SHP77 (cell line): ENCODE results near the gene MEF2D.
A peak's percentile ranks its signal among the peaks of the same experiment; 100 is the strongest.

Experiments
- DNase-seq, 2 experiments: peaks; one replicate each; lab custom pipeline; 2025; lab: John Stamatoyannopoulos, UW

MEF2D gene

DNA sequence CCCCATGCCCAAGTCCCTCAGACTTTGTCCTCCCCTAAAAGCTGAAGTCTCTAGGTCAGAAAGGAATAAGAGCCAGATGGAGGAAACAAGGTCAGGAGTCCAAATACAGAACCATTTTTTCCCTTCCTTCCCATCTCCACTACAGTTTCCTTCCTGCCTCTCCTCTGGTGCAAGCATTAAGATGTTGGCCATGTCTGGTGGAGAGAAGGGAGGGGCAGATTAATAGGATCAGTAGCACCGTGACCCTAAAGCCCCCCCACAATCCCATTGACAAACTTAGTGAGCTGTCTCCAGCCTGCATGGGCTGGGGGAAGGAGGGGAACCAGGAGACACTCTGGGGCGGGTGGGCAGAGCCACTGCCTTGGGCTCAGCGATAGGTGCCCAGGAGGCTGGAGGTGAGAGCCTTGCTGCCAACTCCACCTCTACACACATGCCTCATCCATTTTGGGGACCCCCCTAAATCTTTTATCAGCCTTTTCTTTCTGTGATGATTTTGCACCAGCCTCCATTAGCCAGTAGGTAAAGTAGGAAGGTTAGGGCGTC, 71.8 kb downstream of the MEF2D start:
- no peak for DNase-seq

DNA sequence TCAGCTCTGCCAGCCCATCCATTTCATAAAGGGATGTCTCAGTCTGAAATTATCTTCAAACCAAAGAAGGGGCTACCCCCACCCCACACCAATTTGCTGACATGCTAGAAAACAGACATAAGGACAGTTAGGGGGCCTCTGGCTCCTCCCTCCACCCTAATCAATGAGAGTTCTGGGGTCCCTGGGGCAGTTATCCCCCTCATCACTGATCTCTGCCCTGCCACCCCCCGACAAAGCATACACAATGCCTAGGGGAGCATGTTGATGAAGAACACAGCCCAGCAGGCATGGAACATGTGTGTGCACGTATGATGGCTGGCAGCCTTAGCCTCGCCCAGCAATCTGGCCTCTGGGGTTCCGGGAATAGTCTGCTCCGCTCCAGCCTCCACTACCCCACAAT, 72.6 kb downstream of the MEF2D start:
- no peak for DNase-seq

DNA sequence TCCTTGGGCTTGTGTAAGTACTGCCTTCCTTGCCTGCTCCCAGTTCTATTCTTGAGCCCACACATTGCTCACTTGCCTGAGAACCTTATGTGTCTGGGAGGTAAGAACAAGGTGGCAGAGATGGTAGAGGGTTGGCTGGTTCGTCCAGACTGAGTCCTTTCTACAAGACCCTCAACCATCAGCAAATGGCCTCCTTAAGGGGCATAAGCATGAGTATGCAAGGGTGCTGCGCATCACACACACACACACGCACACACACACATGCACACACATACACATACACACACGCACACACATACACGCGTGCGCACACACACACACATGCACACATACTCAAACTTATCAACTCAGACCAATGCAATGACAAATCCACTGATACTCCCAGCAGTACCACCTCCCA, 74.6 kb downstream of the MEF2D start:
- DNase-seq = no peak

DNA sequence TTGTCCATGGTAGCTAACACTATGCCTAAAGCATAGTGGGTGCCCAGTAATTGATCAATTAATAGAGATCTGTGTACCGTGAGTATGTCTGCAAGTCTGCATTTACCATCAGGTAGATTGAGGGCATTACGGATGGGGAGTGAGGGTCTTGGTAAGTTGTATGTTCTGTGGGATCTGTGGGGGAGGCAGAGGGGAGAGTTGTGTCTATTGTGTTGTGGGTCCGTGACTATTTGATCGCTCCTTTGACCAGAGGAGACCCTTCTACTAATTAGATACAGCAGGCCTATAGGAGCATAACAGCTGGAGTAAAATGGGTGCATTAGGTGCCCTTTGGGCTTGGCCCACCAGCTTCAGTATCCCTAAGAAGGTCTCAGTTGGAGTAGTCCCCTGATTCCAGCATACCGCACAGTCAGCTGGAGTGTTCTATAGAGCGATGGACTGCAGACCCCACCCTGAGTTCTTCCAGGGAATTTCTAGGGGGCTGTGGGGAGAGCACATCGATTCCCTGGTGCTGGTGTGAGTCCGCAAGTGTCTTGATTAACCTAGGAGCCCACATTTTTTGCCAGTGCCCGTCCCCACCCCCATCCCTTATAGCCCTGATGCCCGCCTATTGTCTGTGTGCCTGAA, 75.7 kb downstream of the MEF2D start:
- no peak for DNase-seq

DNA sequence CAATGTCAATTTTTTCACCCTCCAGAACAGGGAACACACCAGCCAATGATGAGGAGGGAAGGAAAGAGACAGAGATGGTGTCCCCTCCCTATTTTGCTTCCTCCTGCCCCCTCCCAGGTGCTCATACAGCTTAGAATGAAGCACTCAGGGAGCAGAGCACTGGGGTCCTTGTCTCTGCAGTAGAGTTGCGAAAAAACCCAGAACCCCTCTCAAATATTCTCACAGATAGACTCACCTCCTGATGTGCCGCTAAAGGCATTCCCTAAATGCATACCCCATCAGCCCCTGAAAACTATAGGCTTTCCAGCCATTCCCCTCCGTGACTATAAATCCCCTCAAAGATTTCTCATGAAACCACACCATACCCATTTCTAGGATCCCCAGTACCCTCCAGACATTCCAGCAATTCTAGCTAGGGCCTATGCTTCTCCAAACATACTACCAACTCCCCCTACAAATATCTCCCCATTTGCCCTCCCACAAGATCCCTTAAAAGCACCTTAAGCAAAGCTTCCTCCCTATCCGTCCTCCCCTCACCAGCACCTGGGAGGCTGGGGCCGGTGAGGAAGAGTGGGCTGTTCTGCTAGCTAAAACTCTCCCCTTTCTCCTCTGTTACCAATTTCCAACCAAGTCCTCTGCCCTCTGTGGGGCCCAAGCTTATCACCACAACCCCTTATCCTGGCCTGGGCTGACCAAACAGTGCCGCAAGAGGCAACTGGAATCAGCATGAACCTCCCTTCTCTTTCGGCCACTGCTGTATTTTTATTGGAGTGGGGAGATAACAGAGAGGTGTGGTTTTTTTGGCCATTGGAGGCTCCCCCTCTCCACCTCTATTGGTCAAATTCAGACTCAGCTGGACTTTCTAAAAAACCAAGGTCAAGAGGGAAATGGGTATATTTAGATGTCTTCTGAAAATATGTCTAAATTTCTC, 76.9 kb downstream of the MEF2D start:
- no peak for DNase-seq

DNA sequence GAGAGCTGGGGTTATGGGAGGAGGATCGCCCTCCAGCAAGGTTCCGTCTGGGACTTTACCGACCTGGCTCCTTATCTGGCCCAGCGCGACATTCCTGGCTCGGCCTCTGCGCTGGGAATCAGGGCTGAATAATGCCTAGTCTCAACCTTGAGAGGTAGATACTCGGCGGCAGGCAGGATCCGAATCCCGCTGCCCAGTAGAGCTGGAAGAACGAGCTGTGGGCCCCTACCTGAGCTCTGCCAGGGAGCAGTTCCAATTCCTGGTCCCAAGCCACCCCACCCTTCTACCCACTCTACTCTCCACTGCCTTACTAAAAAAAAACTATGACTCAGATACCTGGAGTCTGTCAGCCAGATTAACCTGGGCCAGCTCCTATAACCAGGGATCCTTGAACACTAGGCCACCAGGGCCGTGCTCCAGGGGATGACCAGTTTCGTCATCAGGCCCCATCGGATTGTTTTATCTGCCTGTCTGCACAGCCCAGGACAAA, 77.9 kb downstream of the MEF2D start:
- DNase-seq = no peak

DNA sequence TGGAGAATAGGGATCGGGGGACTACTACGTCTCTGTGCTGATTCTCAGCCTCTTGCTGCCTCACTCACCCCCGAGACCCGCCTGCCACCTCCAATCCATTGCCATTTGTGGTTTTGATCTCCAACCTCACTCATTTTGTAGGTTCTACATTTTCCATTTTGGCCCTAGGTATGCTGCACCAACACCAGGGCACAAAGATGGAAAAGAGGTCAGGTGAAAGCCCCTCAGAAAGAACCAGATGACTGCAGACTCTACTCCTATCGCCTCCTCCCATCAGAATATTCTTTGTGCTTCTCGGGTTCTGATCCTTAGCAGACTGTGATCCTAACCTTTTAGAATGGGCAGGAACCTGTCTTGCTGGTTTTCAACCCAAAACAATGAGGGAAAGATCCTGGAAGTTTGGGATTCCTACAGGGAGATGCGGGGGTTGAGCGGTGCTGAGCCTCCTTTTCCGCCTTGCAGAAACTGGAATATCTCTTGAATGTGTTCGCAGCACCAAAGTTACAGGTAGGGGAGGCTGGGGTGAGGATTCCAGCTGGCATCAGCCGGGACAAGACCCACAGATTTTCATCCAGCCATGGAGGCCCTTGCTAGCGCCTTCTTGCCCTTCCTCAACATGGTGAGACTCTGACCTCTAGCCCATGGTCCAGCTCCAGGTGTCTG, 78.5 kb downstream of the MEF2D start:
- DNase-seq = no peak

DNA sequence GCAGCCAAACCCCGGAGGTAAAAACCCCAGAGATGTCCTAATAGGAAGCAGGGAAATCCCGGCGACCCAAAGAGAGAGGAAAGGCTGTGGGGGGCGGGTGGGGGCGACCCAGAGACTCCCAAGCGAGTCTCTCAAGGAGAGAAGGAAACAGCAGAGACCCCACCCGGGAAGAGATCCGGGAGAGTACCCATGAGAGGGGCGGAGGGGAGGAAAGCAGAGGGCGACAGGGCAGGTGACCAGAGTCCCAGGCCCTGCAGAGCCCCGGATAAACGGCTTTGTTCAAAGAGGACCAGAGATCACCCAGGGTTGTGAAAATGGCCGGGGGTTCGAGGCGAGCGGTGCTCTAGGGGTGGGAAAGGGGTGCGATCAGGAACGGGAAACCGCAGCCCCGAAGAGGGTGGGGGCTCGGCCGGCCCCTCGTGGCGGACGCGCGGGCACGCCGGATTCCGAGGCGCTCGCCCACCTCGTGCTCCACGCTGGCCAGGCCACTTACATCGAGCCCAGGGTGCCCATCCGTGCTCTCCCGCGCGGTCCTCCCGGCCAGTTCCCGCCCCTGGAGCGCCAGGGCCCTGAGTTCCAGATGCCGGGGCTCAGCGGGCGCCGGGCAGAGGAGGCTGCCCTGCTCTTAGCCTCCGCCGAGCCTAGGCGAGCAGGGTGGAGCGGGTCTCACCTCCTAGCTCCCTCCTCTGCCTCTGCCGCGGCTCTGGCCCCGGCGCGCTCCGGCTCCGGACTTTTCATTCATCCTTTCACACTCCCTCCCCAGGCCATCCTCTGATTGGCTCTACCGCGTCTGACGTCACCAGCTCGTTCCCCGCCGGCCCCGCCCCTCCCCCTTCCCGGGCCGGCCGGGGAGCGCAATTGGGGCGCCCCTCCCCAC, 79.3 kb downstream of the MEF2D start:
- DNase-seq = peak; percentile 88 to 94

DNA sequence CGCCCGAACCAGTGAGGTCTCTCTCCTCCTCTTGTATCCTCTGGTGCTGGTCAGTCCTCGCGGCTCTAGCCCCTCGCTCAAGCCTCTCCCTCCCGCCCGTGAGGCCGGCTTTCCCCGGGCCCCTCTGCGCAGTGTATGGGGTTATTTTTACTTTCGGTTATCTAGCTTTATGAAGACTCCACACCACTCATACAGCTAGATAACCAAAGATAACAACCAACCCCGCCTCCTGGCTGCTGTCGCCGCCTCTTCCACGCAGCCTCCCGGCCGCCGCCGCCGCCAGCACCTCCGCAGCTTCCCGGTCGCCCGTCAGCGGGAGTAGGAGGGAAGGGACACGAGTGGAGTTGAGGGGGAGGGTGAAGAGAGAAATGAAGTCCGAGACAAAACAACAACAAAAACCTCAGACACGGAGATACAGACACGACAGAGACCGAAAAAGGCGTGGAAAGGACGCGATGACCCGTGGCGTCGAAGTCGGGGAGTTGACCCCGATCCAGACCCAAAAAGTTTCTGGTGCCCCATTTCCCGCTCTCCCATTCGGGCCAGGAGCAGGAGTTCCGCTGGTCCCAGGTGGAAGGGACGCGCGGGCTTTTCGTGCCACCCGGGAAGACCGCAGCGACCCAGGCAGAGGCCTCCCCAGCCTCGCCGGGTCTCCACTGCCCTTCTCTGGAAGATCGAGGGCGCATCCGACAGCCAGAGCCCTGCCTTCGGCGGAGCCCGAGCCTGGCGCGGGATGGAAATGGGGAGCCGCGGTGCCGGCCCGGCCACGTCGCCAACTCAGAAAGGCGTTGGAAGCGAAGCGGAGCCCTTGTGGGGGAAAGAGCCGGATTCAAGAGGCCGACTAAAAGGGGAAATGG, 80.1 kb downstream of the MEF2D start:
- no peak for DNase-seq

DNA sequence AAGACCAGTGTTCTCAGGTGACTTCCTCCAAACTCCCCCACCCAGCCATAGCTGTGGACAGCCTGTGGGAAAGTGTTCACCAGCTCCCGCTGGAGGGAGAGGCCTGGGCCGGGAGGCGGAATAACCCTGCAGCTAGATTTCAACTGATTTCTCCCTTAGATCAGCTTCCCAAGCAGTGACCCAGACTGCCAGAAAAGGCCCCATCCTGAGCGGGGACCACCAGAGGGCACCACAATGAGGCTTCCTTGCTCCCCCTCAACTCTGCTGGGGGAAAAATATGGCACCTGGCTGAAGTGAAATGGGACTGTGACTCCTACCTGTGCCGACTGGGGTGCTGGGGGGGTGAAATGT, 80.7 kb downstream of the MEF2D start:
- no peak for DNase-seq

DNA sequence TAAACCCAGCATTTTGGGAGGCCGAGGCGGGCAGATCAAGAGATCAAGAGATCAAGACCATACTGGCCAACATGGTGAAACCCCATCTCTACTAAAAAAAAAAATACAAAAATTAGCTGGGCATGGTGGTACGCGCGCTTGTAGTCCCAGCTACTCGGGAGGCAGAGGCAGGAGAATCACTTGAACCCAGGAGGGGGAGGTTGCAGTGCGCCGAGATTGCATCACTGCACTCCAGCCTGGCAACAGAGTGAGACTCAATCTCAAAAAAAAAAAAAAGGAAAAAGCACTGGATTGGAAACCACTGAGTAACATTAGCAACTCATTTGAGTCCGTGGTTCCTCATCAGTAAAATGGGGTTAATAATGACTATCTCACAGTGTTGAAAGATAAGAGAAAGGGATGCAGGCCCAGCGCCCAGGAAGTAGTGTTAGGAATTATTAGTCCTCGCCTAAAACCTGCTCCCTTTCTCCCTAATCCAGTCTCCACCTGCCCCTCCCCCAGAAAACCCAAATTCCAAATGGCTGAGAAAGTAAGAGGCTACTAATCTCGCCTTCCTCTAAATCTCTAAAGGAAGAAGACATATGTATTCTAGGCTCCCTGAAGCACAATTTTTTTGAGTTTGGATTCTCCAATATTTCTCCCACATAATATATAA, 82.0 kb downstream of the MEF2D start:
- no peak for DNase-seq

DNA sequence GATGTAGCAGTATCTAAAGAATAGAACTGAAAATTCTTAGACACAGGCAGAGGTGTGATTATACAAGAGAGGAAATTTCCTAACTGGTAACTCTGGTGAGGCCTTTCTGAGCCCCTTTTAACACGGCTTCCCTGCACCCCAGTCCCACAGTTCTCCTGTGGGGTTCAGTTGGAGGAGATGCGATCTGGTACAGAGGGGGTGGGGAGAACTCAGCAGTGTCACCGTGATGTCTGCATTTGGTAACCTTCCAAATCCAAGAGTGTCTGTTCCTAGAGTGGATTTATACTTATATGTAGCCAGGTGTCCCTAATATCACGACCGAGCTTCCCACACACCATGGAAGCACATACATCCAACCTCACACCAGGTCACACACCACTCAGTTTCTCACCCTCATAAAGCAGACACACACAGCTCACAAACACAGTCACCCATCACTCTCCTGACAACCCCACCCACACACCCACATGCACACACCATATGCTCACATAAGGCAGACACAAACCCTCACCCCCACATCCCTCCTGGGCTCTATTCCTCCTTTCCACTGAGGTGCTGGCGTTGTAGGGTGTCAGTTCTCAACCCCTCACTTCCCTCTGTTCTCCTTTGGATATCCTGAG, 83.1 kb downstream of the MEF2D start:
- DNase-seq = no peak

DNA sequence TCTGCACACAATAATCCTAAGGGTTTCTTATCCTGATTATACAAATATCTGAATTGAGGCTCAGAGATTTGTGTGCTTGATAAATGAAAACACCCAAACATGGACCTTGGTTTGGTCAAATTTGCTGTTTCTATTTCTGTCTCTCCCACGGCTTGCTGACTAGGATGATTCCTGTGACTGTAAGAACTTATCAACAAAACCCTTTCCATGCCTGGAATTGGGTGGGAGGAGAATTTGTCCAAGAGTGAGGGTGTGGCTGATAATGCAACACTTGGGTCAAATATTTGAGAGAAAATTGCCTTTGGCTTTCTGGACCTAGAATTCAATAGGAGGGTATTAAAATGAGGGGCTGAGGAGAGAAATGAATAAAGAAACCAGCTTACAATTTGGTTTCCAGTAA, 83.6 kb downstream of the MEF2D start:
- DNase-seq = no peak

DNA sequence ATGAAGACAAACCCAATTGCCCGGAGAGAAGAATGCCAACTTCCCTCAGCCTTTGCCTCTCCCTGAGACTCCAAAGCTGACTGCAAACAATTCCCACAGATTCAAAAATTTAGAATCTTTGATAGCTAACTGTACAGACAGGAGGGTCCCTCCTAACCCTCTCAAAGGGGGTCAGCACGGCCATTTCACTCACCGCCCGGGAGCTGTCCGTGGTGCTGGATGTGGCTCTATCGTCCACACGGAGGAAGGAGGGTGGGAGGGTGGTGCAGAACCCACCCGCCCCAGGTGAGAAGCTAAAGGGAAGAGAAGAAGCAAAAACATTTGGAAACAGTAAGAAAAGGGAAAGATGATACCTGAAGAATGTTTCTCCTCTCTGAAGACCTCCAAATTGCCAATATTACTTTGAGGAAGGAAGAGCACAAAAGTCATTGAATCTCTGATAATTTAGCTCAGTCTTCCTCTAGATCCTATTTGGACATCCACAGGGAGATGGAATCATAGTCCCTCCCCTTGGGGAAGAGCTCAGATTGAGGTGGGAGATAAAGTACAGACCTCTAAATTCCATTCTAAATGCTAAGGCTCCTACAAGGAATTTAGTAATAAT, 86.0 kb downstream of the MEF2D start:
- no peak for DNase-seq
